Gastrocnemius medialis (tissue), 4 donors: ENCODE results near the gene KCNE3. TPM values are rescaled to one million over a fixed set of nuclear protein-coding genes. Genes with fewer than 3 reads are reported as not detected.
A peak's percentile ranks its signal among the peaks of the same experiment; 100 is the strongest.

Experiments
- ATAC-seq, 2 donors: fragments of 150-250 bp; one replicate each; pipeline ENCODE4 v1.9.1; 2016
- DNase-seq, 2 donors: peaks; one replicate each; pipeline ENCODE4 v3.0.0-alpha.2; 2019
- H3K27ac ChIP-seq, 4 donors: fragments of 200-600 bp; sonication (generic); 1 replicate in 1 of 4; 2 replicates in 3 of 4; pipeline ENCODE4 v1.5.1; 2016 to 2018; ENCODE audit warnings: mild to moderate bottlenecking in 2 of 4, moderate library complexity in 1 of 4
- H3K27me3 ChIP-seq, 3 donors: fragments of 200-600 bp; sonication (generic) in 2 of 3; 1 replicate in 1 of 3; 2 replicates in 2 of 3; pipeline versions ENCODE4 v1.5.1 to v1.6.0; 2016 to 2019; ENCODE audit warnings: mild to moderate bottlenecking in 1 of 3, moderate library complexity in 1 of 3
- H3K36me3 ChIP-seq, 2 donors: fragments of 200-600 bp; sonication (generic) in 1 of 2; one replicate each; pipeline ENCODE4 v1.5.1; 2017 to 2018
- H3K4me1 ChIP-seq, 2 donors: fragments of 200-600 bp; sonication (generic) in 1 of 2; one replicate each; pipeline ENCODE4 v1.5.1; 2016 to 2017; ENCODE audit warnings: mild to moderate bottlenecking in 2 of 2
- H3K4me3 ChIP-seq, 4 donors: fragments of 200-600 bp; sonication (generic) in 3 of 4; 1 replicate in 1 of 4; 2 replicates in 3 of 4; pipeline ENCODE4 v1.5.1; 2016 to 2019; ENCODE audit warnings: mild to moderate bottlenecking in 2 of 4
- H3K9me3 ChIP-seq, 3 donors: fragments of 200-600 bp; sonication (generic) in 2 of 3; 1 replicate in 1 of 3; 2 replicates in 2 of 3; pipeline ENCODE4 v1.5.1; 2016 to 2019
- POLR2A ChIP-seq, 2 donors: fragments of 450-650 bp; IDR thresholded peaks; one replicate each; pipeline ENCODE4 v1.6.1; 2017; ENCODE audit warnings: antibody characterized with exemption in 2 of 2, mild to moderate bottlenecking in 2 of 2, moderate library complexity in 2 of 2
- in situ Hi-C, 4 donors: fragments of 200-750 bp; cut with MboI; loops; one replicate each; pipeline versions ENCODE4 v1.15.0 to v1.8.0; 2017; ENCODE audit warnings: low sequenced_read_pairs in 4 of 4
- intact Hi-C: fragments of 100-400 bp; cut with DNase I; formaldehyde crosslinking; loops from one replicate; pipeline ENCODE4 v1.15.1; 2023; ENCODE audit warnings: low total_unique reads
- total RNA-seq, 4 donors: library from RNA; depleted of rRNA; stranded (reverse); fragments of >200 nt; gene quantifications; one replicate each; pipeline versions ENCODE4 v1.1.0 to v1.2.3, GENCODE V29; 2016
- TF ChIP-seq, protein P1 (sequence below), 5 experiments: fragments of 450-650 bp in 3 of 5; fragments of 200-600 bp in 2 of 5; sonication (generic) in 2 of 5; IDR thresholded peaks in 4 of 5; conservative IDR thresholded peaks in 1 of 5; 1 replicate in 4 of 5; 2 replicates in 1 of 5; pipeline ENCODE4 v1.5.1; 2016 to 2019; ENCODE audit warnings: antibody characterized with exemption in 5 of 5, mild to moderate bottlenecking in 3 of 5, moderate library complexity in 3 of 5

KCNE3 gene
- total RNA-seq, 4 donors from 2014 or later: 0.24 to 2.8 (median 1.1) TPM

DNA sequence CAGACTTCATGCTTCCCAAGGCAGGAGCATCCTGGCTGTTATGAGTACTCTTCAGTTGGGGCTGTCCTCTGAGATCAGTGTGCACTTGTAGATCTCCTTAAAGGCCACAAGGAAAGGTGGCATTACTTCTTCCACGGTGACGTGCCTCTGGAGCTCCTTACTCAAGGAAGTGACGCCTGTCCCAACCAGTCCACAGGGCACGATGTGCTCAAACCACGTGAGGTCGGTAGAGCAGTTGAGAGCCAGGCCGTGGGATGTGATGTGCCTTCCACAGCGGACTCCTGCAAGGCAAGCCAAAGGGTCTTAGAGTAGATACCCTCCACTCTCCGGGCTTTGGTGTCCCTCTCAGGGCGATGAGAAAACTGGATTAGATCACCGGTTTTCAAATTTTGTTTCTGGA is 24.7 kb upstream of the KCNE3 start:
- DNase-seq (no peak), ATAC-seq (no peak)
- no peaks in the 10 kb centered on the region for H3K36me3 ChIP-seq
- H3K9me3 ChIP-seq: no peaks in the 10 kb centered on the region
- in situ Hi-C loops (no loop called here), intact Hi-C loops (loop anchor here (5.0 to 10.0 kb wide), 2 partner anchors 100 to 233 kb away; partner anchors contain the start of gene POLD3)
- H3K27ac ChIP-seq: peak overlapping the region; percentile 86 to 100 (median 96)
- no peak for TF ChIP-seq POLR2A (IDR thresholded peaks at IDR 0.05)
- TF ChIP-seq, protein P1, sequence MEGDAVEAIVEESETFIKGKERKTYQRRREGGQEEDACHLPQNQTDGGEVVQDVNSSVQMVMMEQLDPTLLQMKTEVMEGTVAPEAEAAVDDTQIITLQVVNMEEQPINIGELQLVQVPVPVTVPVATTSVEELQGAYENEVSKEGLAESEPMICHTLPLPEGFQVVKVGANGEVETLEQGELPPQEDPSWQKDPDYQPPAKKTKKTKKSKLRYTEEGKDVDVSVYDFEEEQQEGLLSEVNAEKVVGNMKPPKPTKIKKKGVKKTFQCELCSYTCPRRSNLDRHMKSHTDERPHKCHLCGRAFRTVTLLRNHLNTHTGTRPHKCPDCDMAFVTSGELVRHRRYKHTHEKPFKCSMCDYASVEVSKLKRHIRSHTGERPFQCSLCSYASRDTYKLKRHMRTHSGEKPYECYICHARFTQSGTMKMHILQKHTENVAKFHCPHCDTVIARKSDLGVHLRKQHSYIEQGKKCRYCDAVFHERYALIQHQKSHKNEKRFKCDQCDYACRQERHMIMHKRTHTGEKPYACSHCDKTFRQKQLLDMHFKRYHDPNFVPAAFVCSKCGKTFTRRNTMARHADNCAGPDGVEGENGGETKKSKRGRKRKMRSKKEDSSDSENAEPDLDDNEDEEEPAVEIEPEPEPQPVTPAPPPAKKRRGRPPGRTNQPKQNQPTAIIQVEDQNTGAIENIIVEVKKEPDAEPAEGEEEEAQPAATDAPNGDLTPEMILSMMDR (IDR thresholded peaks at IDR 0.05 in 4 of 5, conservative IDR thresholded peaks at IDR 0.05 in 1 of 5): no peak
- peaks cover 20% of the 10 kb centered on the region in 2 donors for H3K4me1 ChIP-seq
- H3K27me3 ChIP-seq: no peaks in the 10 kb centered on the region
- no peak overlapping the region for H3K4me3 ChIP-seq

DNA sequence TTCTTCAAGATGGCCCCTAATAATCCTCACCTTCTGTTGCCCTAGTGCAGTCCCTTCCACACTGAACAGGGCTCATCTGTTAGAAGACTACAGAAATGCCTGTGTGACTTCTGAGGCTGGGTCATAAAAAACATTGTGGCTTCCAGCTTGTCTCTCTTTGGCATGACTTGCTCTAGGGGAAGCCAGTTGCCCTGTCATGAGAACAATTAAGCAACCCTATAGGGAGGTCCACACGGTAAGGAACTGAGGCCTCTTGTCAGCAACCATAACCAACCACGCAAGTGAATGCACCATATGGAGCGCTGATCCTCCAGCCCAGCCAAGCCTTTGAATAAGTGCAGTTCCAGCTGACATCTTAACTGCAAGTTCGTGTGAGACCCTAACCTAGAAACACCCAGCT is 23.6 kb upstream of the KCNE3 start:
- Histone ChIP-seq H3K27ac (no peak overlapping the region), H3K4me3 (no peak overlapping the region), H3K27me3 (no peaks in the 10 kb centered on the region), H3K9me3 (no peaks in the 10 kb centered on the region), H3K4me1 (peaks cover 20% of the 10 kb centered on the region in 2 donors), H3K36me3 (no peaks in the 10 kb centered on the region)
- ATAC-seq: no peak
- DNase-seq: no peak
- no peak for TF ChIP-seq POLR2A (IDR thresholded peaks at IDR 0.05)
- TF ChIP-seq, protein P1 (IDR thresholded peaks at IDR 0.05 in 4 of 5, conservative IDR thresholded peaks at IDR 0.05 in 1 of 5): no peak
- intact Hi-C loops: loop anchor here (5.0 to 10.0 kb wide), 2 partner anchors 101 to 234 kb away; partner anchors contain the start of gene POLD3
- in situ Hi-C loops: no loop called here

DNA sequence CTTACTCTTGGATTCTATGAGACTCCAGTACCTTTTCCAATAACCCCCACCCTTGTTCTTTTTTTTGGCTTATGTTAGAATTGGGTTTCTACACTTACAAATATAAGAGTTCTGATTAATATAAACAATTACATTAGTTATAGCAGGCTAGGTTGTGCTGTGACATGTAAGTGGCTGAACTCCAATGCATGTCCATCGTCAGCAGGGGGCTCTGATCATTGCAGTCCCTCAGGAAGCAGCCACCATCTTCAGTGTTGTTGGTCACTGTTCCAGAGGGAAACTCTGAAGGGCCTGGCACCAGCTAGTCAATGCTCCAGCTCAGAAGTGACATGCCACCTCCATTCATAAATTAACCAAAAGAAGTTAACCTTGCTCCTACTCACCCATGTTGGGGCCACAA is 20.5 kb upstream of the KCNE3 start:
- ATAC-seq (no peak), DNase-seq (no peak)
- H3K4me1 ChIP-seq: peaks cover 9 to 11% of the 10 kb centered on the region in 2 donors
- no peaks in the 10 kb centered on the region for H3K9me3 ChIP-seq
- no peak overlapping the region for H3K27ac ChIP-seq
- intact Hi-C loops (no loop called here), in situ Hi-C loops (no loop called here)
- H3K4me3 ChIP-seq: no peak overlapping the region
- no peaks in the 10 kb centered on the region for H3K36me3 ChIP-seq
- no peak for TF ChIP-seq POLR2A (IDR thresholded peaks at IDR 0.05)
- TF ChIP-seq, protein P1 (IDR thresholded peaks at IDR 0.05 in 4 of 5, conservative IDR thresholded peaks at IDR 0.05 in 1 of 5): no peak
- no peaks in the 10 kb centered on the region for H3K27me3 ChIP-seq

DNA sequence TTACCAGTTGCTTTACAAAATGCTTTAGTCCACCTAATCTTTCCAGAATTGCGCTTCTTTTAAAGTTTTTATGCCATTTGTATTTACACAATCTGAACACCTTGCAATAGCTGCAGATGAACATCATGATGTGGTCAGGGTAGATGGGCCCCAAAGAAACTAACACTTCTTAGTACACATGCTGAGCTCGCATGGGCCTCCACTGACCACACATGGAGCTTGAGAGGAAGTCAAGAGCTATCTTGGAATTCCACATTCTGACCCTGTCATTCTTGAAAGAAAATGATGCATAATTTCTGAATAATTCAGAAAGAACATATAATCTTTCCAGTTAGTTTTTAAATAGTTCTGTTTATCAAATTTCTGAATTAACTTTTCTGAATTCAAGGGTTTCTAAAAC is 18.5 kb upstream of the KCNE3 start:
- H3K27me3 ChIP-seq: no peaks in the 10 kb centered on the region
- no peak for DNase-seq
- ATAC-seq: no peak
- in situ Hi-C loops: no loop called here
- no peaks in the 10 kb centered on the region for H3K36me3 ChIP-seq
- TF ChIP-seq POLR2A (IDR thresholded peaks at IDR 0.05): no peak
- TF ChIP-seq, protein P1 (IDR thresholded peaks at IDR 0.05 in 4 of 5, conservative IDR thresholded peaks at IDR 0.05 in 1 of 5): no peak
- no peak overlapping the region for H3K4me3 ChIP-seq
- H3K27ac ChIP-seq: no peak overlapping the region
- intact Hi-C loops: no loop called here
- H3K9me3 ChIP-seq: no peaks in the 10 kb centered on the region
- no peaks in the 10 kb centered on the region for H3K4me1 ChIP-seq
